Measurements from ENCODE around the gene BACH1.

GRCh38 chr21:29384683-29385359 lies 86.1 kb downstream of the BACH1 start:
- TF ChIP-seq JUN (IDR thresholded peaks at IDR 0.05; ENCODE audit: borderline replicate concordance, insufficient read depth, insufficient read length, low read depth): no peak
- TF ChIP-seq FOS (IDR thresholded peaks at IDR 0.05; ENCODE audit: borderline replicate concordance, insufficient read depth, low read length): no peak
- no peak for TF ChIP-seq CTCF (IDR thresholded peaks at IDR 0.05; ENCODE audit: extremely low read depth in 1 of 2, insufficient read depth in 1 of 2, low read depth in 1 of 2, low read length in 2 of 2)
- no peak for TF ChIP-seq MAX (IDR thresholded peaks at IDR 0.05; ENCODE audit: insufficient read depth, insufficient read length)
- TF ChIP-seq POLR2A (IDR thresholded peaks at IDR 0.05; ENCODE audit: low read depth, low read length): no peak

Data from endothelial cell of umbilical vein (primary cell).